Measurements from ENCODE around the gene GPR148. TPM values are rescaled to one million over a fixed set of nuclear protein-coding genes. Genes with fewer than 3 reads are reported as not detected.

The GPR148 gene
- total RNA-seq, 1 experiment from 2014 or later, result not detected

GRCh38 chr2:130754811-130755210, 25.9 kb downstream of the GPR148 start:
- Histone ChIP-seq H3K23me2 (ENCODE audit: insufficient read length, low read depth, low read length, poor library complexity, severe bottlenecking) (peaks cover 12% of the 10 kb centered on the region), H2BK5ac (ENCODE audit: insufficient read length, low read length) (no peak overlapping the region), H3K9me3 (ENCODE audit: control insufficient read depth, low read depth, low read length) (no peaks in the 10 kb centered on the region), H3K56ac (ENCODE audit: insufficient read length, low read depth, low read length) (no peak overlapping the region), H3K4me1 (ENCODE audit: insufficient read depth, low read length) (no peaks in the 10 kb centered on the region), H3K23ac (ENCODE audit: insufficient read length, low read depth, low read length) (no peak overlapping the region), H3K14ac (ENCODE audit: insufficient read depth, low read length) (no peak overlapping the region), H3K18ac (ENCODE audit: insufficient read length, low read depth, low read length) (no peak overlapping the region), H3K4me2 (ENCODE audit: insufficient read depth, insufficient read length, low read length) (peak overlapping the region; percentile 68), H3K4ac (ENCODE audit: low read depth, low read length) (no peak overlapping the region), H2BK15ac (ENCODE audit: low read depth, low read length) (no peak overlapping the region), H3K79me2 (ENCODE audit: insufficient read depth, low read length) (no peaks in the 10 kb centered on the region), H3T11ph (ENCODE audit: low read length) (no peak overlapping the region), H3K9ac (ENCODE audit: extremely low read depth, insufficient read length, low read length) (no peak overlapping the region), H2BK120ac (ENCODE audit: low read depth, low read length, poor library complexity, severe bottlenecking) (no peak overlapping the region), H2AK5ac (ENCODE audit: insufficient read length, low read length) (no peak overlapping the region), H3K79me1 (ENCODE audit: insufficient read depth, low read depth, low read length, poor library complexity, severe bottlenecking) (no peaks in the 10 kb centered on the region), H4K20me1 (ENCODE audit: control insufficient read depth, insufficient read depth, insufficient read length) (no peaks in the 10 kb centered on the region), H2BK20ac (ENCODE audit: low read depth, low read length, poor library complexity, severe bottlenecking) (no peak overlapping the region), H3K27ac (ENCODE audit: insufficient read length, low read depth, low read length) (no peak overlapping the region), H4K5ac (ENCODE audit: insufficient read length, low read depth, low read length) (no peak overlapping the region), H2BK12ac (ENCODE audit: insufficient read length, low read depth, low read length) (no peak overlapping the region), H2AFZ (ENCODE audit: low read length) (no peak overlapping the region), H4K8ac (replicated peaks; ENCODE audit: insufficient read length, low read depth, low read length) (no peak overlapping the region), H4K91ac (ENCODE audit: insufficient read length, low read depth, low read length) (no peak overlapping the region), H3K27me3 (ENCODE audit: insufficient read depth, low read length) (peaks cover 3% of the 10 kb centered on the region; the same call in 1 of the 2 replicates)
- Mint-ChIP-seq H3K9me3 (no peaks in the 10 kb centered on the region; a peak in 1 of 5 replicates), H3K36me3 (ENCODE audit: insufficient read depth in 1 of 3, low read depth in 3 of 3) (no peaks in the 10 kb centered on the region; a peak in 1 of 7 replicates), H3K27ac (no peak overlapping the region), H3K27me3 (ENCODE audit: low read depth) (peaks cover 61% of the 10 kb centered on the region), H3K4me1 (peaks cover 19 to 20% of the 10 kb centered on the region in 2 experiments), H3K4me3 (peak overlapping the region; percentile 79 to 90)
- DNase-seq, result no peak
- no CpG with 5 or more reads among the region's 8 CpGs for WGBS (ENCODE audit: extremely low coverage, insufficient read length, low lambda C conversion rate)
- TF ChIP-seq, protein P1, sequence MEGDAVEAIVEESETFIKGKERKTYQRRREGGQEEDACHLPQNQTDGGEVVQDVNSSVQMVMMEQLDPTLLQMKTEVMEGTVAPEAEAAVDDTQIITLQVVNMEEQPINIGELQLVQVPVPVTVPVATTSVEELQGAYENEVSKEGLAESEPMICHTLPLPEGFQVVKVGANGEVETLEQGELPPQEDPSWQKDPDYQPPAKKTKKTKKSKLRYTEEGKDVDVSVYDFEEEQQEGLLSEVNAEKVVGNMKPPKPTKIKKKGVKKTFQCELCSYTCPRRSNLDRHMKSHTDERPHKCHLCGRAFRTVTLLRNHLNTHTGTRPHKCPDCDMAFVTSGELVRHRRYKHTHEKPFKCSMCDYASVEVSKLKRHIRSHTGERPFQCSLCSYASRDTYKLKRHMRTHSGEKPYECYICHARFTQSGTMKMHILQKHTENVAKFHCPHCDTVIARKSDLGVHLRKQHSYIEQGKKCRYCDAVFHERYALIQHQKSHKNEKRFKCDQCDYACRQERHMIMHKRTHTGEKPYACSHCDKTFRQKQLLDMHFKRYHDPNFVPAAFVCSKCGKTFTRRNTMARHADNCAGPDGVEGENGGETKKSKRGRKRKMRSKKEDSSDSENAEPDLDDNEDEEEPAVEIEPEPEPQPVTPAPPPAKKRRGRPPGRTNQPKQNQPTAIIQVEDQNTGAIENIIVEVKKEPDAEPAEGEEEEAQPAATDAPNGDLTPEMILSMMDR (conservative IDR thresholded peaks at IDR 0.05), result no peak

All from H9 (cell line).